LNCAP (cell line): ENCODE data around the gene FBXO42.

Experiments used
- TF ChIP-seq, protein P1 (sequence below): fragments of 450-650 bp; IDR thresholded peaks from 2 replicates; pipeline ENCODE4 v1.5.1; 2017; ENCODE audit warnings: mild to moderate bottlenecking

The FBXO42 gene

DNA sequence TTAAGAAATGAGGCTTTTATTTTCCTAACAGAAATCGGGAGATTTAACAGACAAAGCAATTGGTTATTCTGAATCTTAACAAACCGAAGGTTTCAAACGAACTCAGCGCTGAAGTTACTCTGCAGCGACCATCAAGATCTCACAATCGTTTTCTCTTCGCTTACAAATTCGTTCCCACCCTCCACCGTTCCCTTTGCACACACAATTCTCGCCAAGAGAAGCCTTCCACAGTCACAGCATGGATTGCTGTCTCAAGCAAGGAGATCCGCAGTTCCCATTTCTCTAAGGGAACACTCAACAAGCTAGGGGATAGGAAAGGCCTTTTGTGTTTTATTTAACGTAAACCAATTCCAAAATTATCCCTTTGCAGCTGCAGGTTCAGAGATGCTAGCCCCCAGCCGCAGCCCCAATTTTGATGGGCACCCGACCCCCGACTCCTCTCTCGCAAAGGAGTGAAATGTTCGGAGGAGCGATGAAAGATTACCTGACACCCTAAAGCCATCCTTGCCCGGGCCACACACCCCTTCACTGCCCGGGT, 755 bp downstream of the FBXO42 start:
- TF ChIP-seq, protein P1, sequence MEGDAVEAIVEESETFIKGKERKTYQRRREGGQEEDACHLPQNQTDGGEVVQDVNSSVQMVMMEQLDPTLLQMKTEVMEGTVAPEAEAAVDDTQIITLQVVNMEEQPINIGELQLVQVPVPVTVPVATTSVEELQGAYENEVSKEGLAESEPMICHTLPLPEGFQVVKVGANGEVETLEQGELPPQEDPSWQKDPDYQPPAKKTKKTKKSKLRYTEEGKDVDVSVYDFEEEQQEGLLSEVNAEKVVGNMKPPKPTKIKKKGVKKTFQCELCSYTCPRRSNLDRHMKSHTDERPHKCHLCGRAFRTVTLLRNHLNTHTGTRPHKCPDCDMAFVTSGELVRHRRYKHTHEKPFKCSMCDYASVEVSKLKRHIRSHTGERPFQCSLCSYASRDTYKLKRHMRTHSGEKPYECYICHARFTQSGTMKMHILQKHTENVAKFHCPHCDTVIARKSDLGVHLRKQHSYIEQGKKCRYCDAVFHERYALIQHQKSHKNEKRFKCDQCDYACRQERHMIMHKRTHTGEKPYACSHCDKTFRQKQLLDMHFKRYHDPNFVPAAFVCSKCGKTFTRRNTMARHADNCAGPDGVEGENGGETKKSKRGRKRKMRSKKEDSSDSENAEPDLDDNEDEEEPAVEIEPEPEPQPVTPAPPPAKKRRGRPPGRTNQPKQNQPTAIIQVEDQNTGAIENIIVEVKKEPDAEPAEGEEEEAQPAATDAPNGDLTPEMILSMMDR, result no peak

DNA sequence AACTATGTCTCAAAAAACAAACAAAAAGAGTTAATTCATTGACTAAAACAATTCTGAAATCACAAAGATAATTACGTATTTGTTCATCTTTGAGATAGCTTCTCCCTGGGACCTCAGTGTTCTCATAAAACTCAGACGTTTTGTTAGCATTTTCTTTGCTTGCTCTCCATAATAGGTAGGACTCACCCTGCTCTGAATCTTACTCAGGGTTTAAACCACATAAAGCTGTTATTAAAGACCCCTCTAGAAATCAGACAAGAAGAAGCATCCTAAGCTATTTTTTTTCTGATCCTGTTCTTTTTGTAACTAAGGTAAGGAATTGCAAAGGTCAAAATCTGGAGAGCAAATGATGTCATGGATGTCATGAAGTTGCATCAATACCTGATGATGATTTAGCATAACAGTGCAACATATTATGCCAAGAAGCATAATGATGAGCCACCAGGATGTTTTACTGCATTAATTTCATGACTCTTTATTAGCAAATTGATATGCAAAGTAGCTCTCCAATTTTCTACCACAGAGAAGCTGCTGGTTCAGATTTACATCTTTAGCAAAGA, 2.4 kb downstream of the FBXO42 start:
- TF ChIP-seq, protein P1, result no peak

DNA sequence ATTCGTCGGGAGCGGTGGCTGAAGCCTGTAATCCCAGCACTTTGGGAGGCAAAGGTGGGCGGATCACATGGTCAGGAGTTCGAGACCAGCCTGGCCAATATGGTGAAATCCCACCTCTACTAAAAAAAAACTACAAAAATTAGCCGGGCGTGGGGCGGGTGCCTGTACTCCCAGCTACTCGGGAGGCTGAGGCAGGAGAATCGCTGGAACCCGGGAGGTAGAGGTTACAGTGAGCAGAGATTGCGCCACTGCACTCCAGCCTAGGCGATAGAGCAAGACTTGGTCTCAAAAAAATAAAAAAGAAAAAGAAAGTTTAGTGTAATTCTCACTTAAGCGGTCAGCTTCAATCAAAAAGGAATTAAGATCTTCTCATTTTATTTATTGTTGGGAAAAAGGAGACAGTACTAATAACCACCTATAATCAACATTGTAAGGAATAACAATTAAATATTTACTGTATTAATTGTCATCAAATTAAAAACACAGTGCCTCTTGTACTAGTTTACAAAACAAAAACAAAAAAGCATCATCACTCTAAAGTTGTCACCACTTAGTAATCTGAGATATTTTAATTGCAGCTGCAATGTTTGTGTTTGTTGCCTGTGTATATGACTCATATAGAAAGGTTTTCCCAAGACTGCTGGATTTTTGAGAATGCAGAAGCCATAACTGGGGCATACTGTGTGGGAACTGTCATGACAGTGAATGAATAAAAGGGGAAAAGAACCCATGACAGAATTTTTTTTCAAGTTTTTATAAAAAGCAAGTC, 3.7 kb downstream of the FBXO42 start:
- TF ChIP-seq, protein P1, result no peak

DNA sequence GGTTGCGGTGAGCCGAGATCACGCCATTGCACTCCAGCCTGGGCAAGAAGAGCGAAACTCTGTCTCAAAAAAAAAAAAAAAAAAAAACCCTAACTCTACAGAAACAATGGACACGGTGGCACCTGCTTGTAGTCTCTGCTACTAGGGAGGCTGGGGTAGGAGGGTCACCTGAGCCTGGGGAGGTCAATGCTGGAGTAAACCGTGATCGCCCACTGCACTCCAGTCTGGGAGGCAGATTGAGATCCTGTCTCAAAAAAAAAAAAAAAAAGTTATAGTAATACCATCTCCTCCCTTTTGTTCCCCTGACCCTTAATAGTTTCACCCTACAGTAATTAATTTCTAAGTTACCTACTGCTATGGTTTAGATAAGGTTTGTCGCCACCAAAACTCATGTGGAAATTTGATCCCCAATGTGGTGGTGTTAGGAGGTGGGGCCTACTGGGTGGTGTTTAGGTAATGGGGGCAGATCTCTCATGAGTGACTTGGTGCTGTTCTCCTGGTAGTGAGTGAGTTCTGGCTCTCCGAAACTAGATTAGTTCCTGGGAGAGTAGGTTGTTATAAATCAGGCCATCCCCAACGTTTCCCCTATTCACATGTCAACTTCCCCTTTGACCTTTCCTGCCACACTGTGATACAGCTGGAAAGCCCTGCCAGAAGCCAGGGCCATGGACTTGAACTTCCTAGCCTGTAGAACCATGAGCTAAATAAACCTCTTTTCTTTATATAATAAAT, 9.8 kb downstream of the FBXO42 start:
- TF ChIP-seq, protein P1, result no peak

DNA sequence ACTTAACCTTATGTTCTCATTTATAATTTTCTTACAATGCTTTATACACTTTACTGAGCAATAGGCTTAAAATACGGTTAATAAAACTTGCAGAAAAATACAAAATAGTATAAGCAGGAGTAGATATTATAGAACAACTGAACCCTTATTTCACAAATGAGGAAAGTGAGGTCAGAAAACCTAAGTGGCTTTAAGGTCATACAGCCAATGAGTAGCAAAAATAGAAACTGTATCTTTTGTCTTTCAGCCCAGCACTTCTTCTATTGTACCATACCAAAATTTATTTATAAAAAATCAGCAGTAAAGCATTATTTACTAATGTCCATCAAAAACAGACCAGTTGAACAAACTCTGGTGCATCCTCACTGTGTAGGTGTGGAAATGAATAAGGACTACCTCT, 11.6 kb downstream of the FBXO42 start:
- TF ChIP-seq, protein P1, result no peak

DNA sequence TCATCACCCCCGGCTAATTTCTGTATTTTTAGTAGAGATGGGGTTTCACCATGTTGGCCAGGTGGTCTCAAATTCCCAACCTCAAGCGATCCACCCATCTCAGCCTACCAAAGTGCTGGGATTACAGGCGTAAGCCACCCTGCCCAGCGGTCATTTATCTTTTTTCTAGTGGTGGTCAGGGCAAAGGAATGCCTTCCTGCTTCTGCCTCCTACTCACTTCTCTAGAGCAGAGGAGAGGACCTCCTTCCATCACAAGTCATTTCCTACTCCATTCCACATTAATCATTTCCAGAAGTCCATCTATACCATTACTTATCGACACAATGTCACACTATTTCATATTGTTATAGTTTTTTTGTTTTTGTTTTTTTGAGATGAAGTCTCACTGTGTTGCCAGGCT, 13.3 kb downstream of the FBXO42 start:
- TF ChIP-seq, protein P1, result no peak

DNA sequence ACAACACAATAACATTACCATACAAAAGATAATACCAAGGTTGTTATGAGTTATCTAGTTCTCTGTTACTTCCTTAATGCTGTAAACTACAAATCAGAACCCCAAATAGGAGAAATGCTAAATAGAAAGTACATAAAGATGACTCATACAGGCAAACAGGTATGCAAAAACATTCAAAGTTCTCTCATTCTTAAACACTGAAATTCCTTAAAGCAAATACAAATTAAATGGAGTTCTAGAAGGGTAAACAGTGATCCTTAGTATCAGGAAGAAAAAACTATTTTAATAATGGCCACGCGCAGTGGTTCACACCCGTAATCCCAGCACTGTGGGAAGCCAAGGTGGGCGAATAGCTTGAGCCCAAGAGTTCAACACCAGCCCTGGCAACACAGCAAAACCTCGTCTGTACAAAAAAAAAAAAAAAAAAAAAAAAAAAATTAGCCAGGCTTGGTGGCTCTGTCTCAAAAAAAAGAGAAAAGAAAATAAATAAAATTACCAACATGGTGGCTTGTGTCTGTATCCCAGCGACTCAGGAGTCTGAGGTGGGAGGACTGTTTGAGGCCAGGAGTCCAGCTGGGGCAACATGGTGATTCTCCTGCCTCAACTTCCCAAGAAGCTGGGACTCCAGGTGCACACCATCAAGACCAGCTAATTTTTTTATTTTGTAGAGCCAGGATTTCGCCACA, 17.5 kb downstream of the FBXO42 start:
- TF ChIP-seq, protein P1, result no peak
